ENCODE measurements around the gene IRGC.

GRCh38 chr19:43721469-43722048, 5.7 kb downstream of the IRGC start:
- TF ChIP-seq JUN (IDR thresholded peaks at IDR 0.05; ENCODE audit: borderline replicate concordance, insufficient read depth, insufficient read length, low read depth): no peak
- TF ChIP-seq POLR2AphosphoS5 (IDR thresholded peaks at IDR 0.05; ENCODE audit: insufficient read depth, low read depth, low read length): no peak
- TF ChIP-seq CTCF (IDR thresholded peaks at IDR 0.05; ENCODE audit: extremely low read depth in 1 of 2, insufficient read depth in 1 of 2, low read depth in 1 of 2, low read length in 2 of 2): no peak
- TF ChIP-seq EZH2 (IDR thresholded peaks at IDR 0.05; ENCODE audit: borderline replicate concordance, low read depth, low read length, severe bottlenecking): no peak
- TF ChIP-seq POLR2A (IDR thresholded peaks at IDR 0.05; ENCODE audit: low read depth, low read length): no peak
- TF ChIP-seq FOS (IDR thresholded peaks at IDR 0.05; ENCODE audit: borderline replicate concordance, insufficient read depth, low read length): no peak
- no peak for TF ChIP-seq MAX (IDR thresholded peaks at IDR 0.05; ENCODE audit: insufficient read depth, insufficient read length)

Data from endothelial cell of umbilical vein (primary cell).